Keratinocyte (primary cell): Measurements from ENCODE around the gene PRKCA. TPM values are rescaled to one million over a fixed set of nuclear protein-coding genes. Genes with fewer than 3 reads are reported as not detected.

Experiments
- DNase-seq: peaks from one replicate; pipeline ENCODE4 v3.0.0-alpha.2; 2011; ENCODE audit warnings: low read depth, missing footprints, low spot score
- FAIRE-seq: peaks from 2 replicates; lab custom pipeline; 2011; peaks lifted over from hg19 to GRCh38; lab: Jason Lieb, UNC
- H2AFZ ChIP-seq: 2 replicates; pipeline ENCODE4 v1.6.0; 2012; ENCODE audit warnings: low read length, control low read depth, inconsistent platforms; ENCODE audit not compliant: control insufficient read depth
- H3K27ac ChIP-seq: 2 replicates; pipeline ENCODE4 v1.5.1; 2011; ENCODE audit warnings: low read length; ENCODE audit not compliant: control insufficient read depth, insufficient read depth
- H3K27me3 ChIP-seq: 3 replicates; pipeline ENCODE4 v1.6.0; 2011; ENCODE audit warnings: low read length; ENCODE audit not compliant: control insufficient read depth, insufficient read depth; ENCODE audit errors: extremely low read depth
- H3K36me3 ChIP-seq, 2 experiments: 2 replicates in 1 of 2; 3 replicates in 1 of 2; pipeline ENCODE4 v1.5.1; 2011; ENCODE audit warnings: low read length in 2 of 2, mild to moderate bottlenecking in 1 of 2; ENCODE audit not compliant: control insufficient read depth in 2 of 2, insufficient read depth in 2 of 2; ENCODE audit errors: extremely low read depth in 1 of 2
- H3K4me1 ChIP-seq: 3 replicates; pipeline ENCODE4 v1.5.1; 2011; ENCODE audit warnings: low read length; ENCODE audit not compliant: control insufficient read depth, insufficient read depth; ENCODE audit errors: extremely low read depth
- H3K4me2 ChIP-seq: 3 replicates; pipeline ENCODE4 v1.6.0; 2011; ENCODE audit warnings: low read depth, low read length; ENCODE audit not compliant: control insufficient read depth, insufficient read depth; ENCODE audit errors: extremely low read depth
- H3K4me3 ChIP-seq, 3 experiments: fragments of 200-600 bp in 1 of 3; sonication (generic) in 1 of 3; 2 replicates in 2 of 3; 3 replicates in 1 of 3; pipeline ENCODE4 v1.5.1; 2011 to 2016; ENCODE audit warnings: low read length in 3 of 3, mild to moderate bottlenecking in 3 of 3, control low read depth in 2 of 3, inconsistent platforms in 1 of 3, low read depth in 1 of 3, mixed read lengths in 1 of 3, mixed run types in 1 of 3, moderate library complexity in 1 of 3; ENCODE audit not compliant: control insufficient read depth in 2 of 3, insufficient read depth in 2 of 3; ENCODE audit errors: extremely low read depth in 1 of 3
- H3K79me2 ChIP-seq: 2 replicates; pipeline ENCODE4 v1.6.0; 2012; ENCODE audit warnings: low read length; ENCODE audit not compliant: control insufficient read depth, insufficient read depth
- H3K9ac ChIP-seq: 3 replicates; pipeline ENCODE4 v1.6.0; 2011; ENCODE audit warnings: low read length; ENCODE audit not compliant: control insufficient read depth, insufficient read depth; ENCODE audit errors: extremely low read depth
- H3K9me1 ChIP-seq: 3 replicates; pipeline ENCODE4 v1.6.0; 2011; ENCODE audit warnings: low read length; ENCODE audit not compliant: control insufficient read depth, insufficient read depth; ENCODE audit errors: extremely low read depth
- H3K9me3 ChIP-seq: 2 replicates; pipeline ENCODE4 v1.5.1; 2012; ENCODE audit warnings: low read depth, low read length; ENCODE audit not compliant: control insufficient read depth
- H4K20me1 ChIP-seq: 3 replicates; pipeline ENCODE4 v1.6.0; 2011; ENCODE audit warnings: low read length; ENCODE audit not compliant: control insufficient read depth, insufficient read depth; ENCODE audit errors: extremely low read depth
- CTCF ChIP-seq, 3 experiments: IDR thresholded peaks in 1 of 3; conservative IDR thresholded peaks in 1 of 3; optimal IDR thresholded peaks in 1 of 3; 2 replicates in 2 of 3; 3 replicates in 1 of 3; pipeline versions ENCODE3 to v1.5.1; 2011; ENCODE audit warnings: low read length in 3 of 3, mild to moderate bottlenecking in 3 of 3, moderate library complexity in 2 of 3, control low read depth in 1 of 3, inconsistent platforms in 1 of 3; ENCODE audit not compliant: insufficient read depth in 2 of 3; ENCODE audit errors: extremely low read depth in 1 of 3
- EZH2 ChIP-seq: IDR thresholded peaks from one replicate; pipeline ENCODE4 v1.6.1; 2012; ENCODE audit warnings: inconsistent platforms, mild to moderate bottlenecking, low read length, moderate library complexity
- dilution Hi-C: fragments of 300-500 bp; cut with MboI; formaldehyde crosslinking; loops from one replicate; pipeline ENCODE4 v1.7.0; 2020; ENCODE audit warnings: low sequenced_read_pairs; ENCODE audit not compliant: extremely low pct_ligation_motif_present
- polyA plus RNA-seq, 5 experiments: library from polyadenylated mRNA; depleted of rRNA in 3 of 5; stranded (reverse) in 3 of 5; stranded (forward) in 1 of 5; unstranded in 1 of 5; fragments of >200 nt; gene quantifications; 1 replicate in 1 of 5; 2 replicates in 3 of 5; 3 replicates in 1 of 5; pipeline versions ENCODE4 v1.2.1 to v1.2.3, GENCODE V29; 2011 to 2012; ENCODE audit warnings: missing spikeins in 2 of 5, low read depth in 1 of 5, low replicate concordance in 1 of 5

Gene PRKCA
- polyA plus RNA-seq, 1 donor (not counting 4 experiments of a cell fraction or from before 2014, with no cell fraction given), result 3.6 TPM

GRCh38 chr17:66716236-66717026 is 414.0 kb downstream of the PRKCA start:
- H3K36me3 ChIP-seq, result no peaks in the 10 kb centered on the region
- dilution Hi-C loops, result no loop called here
- no peak for DNase-seq
- H2AFZ ChIP-seq, result no peak overlapping the region
- no peak for FAIRE-seq
- H3K9me3 ChIP-seq, result no peaks in the 10 kb centered on the region
- H3K9ac ChIP-seq, result no peak overlapping the region
- no peak overlapping the region for H3K4me2 ChIP-seq
- H3K79me2 ChIP-seq, result no peaks in the 10 kb centered on the region
- H3K4me1 ChIP-seq, result peaks cover 5% of the 10 kb centered on the region
- H3K4me3 ChIP-seq, result no peak overlapping the region
- H3K9me1 ChIP-seq, result no peaks in the 10 kb centered on the region
- no peaks in the 10 kb centered on the region for H4K20me1 ChIP-seq
- no peak overlapping the region for H3K27ac ChIP-seq
- no peaks in the 10 kb centered on the region for H3K27me3 ChIP-seq
- no peak for TF ChIP-seq EZH2
- TF ChIP-seq CTCF (optimal IDR thresholded peaks at IDR 0.05 in 1 of 3, IDR thresholded peaks at IDR 0.05 in 1 of 3, conservative IDR thresholded peaks at IDR 0.05 in 1 of 3; ENCODE audit: extremely low read depth in 1 of 3, insufficient read depth in 2 of 3, low read length in 3 of 3), result no peak

- H4K20me1 ChIP-seq, result no peaks in the 10 kb centered on the region
- H3K4me2 ChIP-seq, result no peak overlapping the region
- TF ChIP-seq CTCF (optimal IDR thresholded peaks at IDR 0.05 in 1 of 3, IDR thresholded peaks at IDR 0.05 in 1 of 3, conservative IDR thresholded peaks at IDR 0.05 in 1 of 3; ENCODE audit: extremely low read depth in 1 of 3, insufficient read depth in 2 of 3, low read length in 3 of 3), result no peak
- TF ChIP-seq EZH2, result no peak
- no peaks in the 10 kb centered on the region for H3K79me2 ChIP-seq
- DNase-seq (no peak), FAIRE-seq (no peak)
- H3K9me3 ChIP-seq, result no peaks in the 10 kb centered on the region
- no peak overlapping the region for H3K4me3 ChIP-seq
- no peaks in the 10 kb centered on the region for H3K9me1 ChIP-seq
- no peak overlapping the region for H3K27ac ChIP-seq
- H3K36me3 ChIP-seq, result no peaks in the 10 kb centered on the region
- H3K27me3 ChIP-seq, result no peaks in the 10 kb centered on the region
- peaks cover 5% of the 10 kb centered on the region for H3K4me1 ChIP-seq
- H3K9ac ChIP-seq, result no peak overlapping the region
- no peak overlapping the region for H2AFZ ChIP-seq
- dilution Hi-C loops, result no loop called here
Measured at GRCh38 chr17:66717641-66718058, 415.2 kb downstream of the PRKCA start.
